Stimulated activated CD4-positive, alpha-beta T cell treated with anti-CD3 and anti-CD28 coated beads, Interleukin-15, amount 100 ng/mL, for 48 hours (primary cell): Measurements from ENCODE around the gene PABPN1.

ENCODE experiments used
- DNase-seq, 2 donors: peaks; one replicate each; pipeline ENCODE4 v3.0.0-alpha.2; 2020; ENCODE audit warnings: low read depth in 2 of 2

PABPN1 gene

DNA sequence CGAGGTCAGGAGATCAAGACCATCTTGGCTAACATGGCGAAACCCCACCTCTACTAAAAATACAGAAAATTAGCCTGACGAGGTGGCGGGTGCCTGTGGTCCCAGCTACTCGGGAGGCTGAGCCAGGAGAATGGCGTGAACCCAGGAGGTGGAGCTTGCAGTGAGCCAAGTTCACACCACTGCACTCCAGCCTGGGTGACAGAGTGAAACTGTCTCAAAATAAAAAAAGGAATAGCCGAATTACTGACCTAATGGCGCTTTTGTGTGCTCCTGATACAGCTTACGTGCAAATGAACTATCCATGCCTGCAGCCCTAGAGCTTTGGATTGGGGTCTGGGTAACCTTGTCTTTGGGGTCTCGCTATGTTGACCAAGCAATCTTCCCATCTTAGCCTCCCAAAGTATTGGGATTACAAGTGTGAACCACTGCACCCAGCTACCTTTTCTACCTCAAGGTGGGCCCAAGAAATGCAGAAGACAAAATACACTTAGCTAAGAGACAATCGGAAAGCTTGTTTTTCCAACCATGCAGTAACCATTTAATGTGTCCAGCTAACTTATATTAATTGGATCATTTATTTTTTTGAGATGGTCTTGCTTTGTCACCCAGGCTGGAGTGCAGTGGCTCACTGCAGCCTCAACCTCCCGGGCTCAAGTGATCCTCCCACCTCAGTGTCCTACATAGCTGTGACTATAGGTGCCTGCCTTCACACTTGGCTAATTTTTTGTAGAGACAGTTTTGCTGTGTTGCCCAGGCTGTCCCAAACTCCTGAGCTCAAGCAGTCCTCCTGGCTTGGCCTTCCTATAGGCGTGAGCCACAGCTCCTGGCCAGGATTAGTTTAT is 5.5 kb downstream of the PABPN1 start:
- no peak for DNase-seq

DNA sequence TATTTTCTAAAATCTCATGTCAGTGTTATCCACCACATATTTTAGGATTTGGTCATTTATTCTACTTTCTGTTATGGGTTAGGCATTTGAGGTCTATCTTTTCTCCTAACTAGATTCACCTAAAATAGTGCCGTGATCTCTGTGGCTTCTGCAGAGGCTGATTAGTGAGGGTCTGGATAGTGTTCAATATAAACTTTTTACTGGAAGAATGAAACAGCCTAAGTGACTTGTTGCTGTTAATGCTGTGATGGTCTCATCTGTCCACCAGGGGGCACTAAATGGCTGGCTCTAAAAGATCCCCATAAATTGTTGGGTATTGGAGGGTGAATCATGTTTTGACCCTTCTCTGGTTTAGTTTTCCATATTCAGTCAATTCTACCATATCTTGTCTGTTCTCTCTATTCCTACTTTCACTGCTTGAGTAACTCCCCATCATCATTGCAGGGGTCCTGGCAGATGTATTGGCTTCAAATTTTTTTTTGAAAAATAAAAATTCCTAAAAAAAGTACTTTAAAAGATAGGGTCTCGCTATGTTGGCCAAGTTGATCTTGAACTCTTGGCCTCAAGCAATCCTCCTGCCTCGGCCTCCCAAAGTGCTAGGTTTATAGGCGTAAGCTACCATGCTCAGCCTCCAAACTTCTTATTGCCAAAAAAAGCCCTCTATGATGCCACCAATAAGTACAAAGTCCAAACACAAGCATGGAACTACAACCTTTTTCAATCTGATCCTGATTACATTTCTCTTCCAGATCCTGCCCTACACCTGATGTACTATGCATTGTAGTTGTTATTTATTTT is 6.9 kb downstream of the PABPN1 start:
- DNase-seq, result peak; percentile 49 to 61

DNA sequence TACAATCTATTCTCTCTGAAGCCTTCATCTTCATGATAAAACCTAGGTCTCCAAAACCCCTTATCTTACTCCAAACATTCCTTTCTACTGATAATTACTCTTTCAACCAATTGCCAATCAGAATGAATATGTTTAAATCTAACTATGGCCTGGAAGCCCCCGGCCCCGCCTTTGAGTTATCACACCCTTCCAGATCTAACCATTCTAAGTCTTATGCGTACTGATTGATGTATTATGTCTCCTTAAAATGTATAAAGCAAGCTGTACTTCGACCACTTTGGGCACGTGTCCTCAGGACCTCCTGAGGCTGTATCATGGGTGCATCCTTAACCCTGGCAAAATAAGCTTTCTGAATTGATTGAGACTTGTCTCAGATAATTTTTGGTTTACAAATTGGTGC is 14.4 kb downstream of the PABPN1 start:
- DNase-seq, result no peak

DNA sequence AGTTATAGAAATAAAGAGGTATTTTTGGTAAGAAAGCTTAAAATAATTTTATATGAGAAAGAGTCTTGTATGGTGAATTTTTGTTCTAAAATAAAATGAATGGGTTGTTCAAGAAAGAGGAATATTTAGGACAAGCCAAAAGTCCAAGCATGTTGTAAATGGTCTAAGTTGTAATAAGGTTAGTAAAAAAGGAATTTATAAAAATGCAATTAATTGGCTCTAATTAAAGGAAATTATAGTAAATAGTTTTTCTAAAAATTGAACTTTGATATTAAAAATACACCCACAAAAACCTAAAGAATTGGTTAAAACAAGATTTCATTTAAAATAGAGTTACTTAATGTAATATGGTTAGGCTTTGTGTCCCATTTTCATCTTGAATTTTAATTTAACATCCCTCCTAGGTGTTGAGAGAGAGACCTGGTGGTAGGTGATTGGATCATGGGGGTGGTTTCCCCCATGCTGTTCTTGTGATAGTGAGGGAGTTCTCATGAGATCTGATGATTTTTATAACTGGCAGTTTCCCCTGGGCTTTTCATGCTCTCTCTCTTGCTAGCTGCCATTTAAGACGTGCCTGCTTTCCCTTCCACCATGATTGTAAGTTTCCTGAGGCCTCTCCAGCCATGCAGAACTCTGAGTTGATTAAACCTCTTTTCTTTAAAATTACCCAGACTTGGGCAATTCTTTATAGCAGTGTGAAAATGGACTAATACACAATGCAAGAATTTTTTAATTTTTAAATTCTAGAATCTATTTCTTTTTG is 18.4 kb downstream of the PABPN1 start:
- DNase-seq, result no peak

DNA sequence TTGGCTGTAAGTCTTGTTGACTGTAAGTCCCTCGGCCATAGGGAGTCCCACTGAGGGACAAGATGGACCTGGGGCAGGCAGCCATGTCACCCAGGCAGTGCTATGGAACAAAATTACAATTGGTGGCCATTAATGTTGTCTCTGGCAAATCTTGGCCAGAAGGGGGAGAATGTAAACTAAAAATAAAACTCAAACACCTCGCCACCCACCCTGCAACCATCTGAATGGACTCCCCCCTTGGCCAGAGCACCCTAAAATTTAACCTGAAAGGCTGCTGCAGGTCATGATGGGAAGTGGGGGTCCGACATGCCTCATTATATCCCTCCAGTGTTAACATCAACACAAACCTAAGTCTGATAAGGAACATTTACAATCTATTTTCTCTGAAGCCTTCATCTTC is 23.2 kb downstream of the PABPN1 start:
- no peak for DNase-seq

DNA sequence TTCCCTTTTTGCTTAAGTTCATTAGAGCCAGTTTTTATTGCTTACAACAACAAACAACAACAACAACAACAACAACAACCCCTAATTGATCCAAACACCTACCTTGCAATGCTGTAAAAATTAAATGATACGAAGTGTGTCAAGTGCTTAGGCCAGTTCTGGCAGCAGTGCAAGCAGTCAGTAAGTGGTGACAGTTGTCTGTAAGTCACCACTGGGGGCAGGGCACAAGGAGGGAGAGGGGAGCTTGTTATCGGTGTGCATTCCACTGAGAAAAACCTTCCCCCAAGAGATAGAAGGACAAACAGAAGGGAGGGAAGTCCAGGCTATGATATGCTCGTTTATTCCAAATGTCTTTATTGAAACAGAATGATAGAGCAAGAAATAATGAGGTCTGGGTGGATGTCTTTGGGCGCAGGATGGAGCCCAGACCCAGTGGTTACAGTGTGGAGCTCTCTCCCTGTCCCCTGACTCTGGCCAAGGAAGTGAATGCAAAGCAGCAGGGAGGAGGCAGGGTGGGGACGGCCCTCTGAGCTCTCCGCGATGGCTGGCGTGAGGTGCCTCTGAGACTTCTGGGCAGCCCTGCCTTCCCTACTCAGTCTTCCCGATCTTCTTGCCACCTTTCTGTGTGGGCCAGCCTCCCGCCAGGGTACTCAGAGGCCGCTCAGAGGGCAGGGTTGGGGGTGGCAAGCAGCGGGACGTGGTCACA is 24.9 kb downstream of the PABPN1 start:
- no peak for DNase-seq

DNA sequence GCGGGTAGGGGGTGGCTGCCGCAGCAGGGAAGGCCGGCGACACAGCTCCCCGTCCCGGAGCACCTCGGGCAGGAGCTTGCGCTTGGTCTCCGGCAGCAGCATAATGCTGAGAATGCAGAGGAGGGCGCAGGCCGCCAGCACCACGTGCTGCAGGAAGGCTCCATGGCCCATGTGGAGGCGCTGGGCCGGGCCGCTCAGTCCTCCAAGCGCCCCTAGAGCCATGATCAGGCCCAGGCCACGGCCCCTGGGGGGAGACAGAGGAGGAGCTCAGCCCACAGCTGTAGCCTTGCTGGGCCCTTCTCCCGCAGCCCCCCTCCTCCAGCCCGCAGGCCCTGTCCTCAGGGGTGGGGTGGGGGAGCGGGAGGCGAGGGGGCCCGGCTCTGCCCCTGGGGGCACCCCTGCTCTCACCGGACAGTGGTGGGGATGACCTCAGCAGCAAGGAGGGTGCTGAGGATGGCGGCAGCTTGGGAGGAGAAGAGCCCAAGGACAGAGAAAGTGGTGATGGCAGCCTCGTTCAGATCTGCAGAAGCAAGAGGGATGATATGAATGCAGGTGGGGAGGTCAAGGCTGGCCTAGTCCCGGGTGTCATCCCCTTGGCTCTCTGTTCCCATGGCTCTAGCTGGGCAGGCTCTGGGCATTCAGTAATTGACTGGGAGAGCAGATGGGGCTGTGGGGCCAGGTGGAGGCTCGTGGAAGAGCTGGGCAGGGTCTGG is 25.6 kb downstream of the PABPN1 start:
- no peak for DNase-seq

DNA sequence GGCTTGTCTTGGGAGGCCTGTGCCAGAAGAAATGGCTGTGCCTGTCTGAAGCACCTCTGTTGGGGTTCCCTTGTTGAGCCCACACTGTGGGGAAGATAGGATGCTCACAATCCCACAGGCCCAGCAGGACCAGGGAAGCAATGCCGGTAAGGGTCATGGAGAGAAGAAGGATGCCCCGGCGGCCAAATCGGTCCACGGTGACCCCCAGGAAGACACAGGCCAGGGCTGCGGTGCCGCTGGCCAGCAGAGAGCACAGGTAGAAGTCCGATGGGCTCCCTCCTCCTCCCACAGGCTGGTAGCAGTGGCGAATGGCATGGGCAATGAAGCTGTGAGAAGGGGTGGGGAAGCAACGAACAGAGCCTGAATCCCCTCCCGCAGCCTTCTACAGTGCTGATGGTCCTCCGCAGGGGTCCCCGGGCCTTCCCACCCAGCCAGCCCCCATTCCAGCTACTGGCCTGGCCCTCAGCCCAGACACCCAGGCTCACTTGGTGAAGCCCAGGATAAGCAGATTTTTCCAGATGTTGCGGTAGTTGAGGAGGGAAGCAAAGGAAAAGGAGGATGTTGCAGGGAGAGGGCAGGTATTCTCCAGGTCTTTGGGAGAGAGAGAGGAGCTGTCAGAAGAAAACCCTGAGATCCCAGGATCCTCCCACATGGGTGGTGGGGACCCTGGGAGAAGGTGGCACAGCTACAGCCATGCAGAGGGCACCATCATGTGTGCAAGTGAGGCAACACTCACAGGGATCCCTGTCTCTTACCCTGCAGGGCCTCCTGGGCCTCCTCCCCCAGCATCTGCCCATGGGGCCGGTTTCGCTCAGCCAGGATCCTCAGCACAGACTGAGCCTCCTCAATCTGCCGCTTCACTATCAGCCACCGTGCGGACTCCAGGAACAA is 26.4 kb downstream of the PABPN1 start:
- no peak for DNase-seq

DNA sequence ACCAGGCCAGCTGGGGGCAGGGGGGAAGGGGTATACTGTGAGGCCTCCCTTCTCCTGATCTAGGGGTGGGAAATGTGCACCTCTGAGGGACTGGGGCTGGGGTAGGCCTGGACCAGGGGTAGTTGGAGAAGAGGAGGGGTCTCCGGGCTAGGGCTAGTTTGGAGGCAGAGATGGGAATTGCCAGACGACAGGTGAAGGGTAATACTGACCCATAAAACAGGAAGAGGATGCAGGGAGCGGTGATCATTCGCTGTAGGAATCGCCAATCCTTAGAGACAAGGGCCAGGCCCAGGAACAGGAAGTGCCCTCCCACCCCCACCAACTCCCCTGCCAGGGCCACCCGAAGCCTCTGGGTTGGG is 27.0 kb downstream of the PABPN1 start:
- DNase-seq, result no peak

DNA sequence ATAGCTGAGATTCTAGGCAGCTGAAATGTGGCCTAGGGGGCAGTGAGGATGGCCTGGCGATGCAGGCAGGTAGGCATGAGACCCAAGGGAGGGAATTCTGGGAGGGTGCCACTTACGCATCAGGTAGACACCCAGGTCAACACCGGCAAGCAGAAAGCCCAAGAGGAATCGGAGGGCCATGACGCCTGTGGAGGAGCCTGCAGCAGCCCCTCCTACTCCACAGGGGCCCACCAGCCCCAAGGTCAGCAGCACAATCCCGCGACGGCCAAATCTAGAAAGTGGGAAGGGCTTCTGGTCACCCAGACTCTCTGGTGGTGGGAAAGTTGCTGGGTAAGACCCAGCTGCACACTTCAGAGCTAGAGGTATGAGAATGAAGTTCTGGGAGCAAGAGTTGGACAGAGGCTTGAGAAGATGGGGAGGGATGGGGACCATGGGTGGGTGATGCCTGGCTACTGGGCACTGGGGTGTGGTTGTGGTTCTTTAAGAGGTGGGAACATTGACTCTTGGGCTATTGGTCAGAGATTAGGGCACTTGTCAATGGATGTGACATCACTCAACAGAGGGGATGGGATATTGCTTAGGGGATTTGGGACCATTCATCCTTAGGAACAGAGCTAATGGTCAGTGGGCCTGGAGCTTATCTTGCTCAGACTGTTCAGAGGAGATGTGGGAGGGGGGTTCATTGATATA is 28.0 kb downstream of the PABPN1 start:
- no peak for DNase-seq

DNA sequence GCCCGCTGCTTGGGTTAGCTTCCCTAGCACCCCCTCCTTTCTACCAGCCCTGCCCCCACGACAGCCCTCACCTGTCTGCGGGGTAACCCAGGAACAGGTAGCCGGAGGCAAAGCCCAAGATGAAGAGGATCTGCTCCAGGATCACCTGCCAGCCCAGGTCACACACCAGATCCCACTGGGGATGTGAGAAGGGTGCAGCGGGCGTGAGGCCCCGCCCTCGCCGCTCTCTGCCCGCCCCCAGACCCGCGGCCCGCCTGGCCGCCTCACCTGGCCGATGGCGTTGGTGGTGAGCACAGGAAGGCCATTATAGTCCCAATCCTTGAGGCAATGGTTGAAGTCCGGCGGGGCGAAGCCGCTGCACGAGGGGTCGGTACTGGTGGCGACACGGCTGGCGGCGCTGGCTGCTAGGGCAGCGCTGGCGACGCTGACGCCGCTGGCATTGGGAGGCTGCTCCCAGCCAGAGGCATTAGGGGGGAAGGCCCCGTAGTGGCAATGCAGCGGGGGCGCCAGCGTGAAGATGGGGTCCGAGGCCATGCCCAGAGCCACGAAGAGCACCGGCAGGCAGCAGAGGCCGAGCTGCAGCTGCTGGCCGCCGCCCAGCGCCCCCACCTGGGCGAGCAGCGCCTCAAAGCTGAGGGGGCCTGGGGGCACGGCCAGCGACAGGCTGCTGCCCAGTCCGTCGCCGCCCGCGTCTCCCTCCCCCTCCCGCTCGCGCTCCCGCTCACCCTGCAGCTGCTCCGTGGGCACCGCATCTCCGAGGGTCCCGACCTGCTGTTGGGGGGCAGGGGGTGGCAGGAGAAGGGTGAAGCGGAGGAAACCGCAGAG is 30.6 kb downstream of the PABPN1 start:
- no peak for DNase-seq

DNA sequence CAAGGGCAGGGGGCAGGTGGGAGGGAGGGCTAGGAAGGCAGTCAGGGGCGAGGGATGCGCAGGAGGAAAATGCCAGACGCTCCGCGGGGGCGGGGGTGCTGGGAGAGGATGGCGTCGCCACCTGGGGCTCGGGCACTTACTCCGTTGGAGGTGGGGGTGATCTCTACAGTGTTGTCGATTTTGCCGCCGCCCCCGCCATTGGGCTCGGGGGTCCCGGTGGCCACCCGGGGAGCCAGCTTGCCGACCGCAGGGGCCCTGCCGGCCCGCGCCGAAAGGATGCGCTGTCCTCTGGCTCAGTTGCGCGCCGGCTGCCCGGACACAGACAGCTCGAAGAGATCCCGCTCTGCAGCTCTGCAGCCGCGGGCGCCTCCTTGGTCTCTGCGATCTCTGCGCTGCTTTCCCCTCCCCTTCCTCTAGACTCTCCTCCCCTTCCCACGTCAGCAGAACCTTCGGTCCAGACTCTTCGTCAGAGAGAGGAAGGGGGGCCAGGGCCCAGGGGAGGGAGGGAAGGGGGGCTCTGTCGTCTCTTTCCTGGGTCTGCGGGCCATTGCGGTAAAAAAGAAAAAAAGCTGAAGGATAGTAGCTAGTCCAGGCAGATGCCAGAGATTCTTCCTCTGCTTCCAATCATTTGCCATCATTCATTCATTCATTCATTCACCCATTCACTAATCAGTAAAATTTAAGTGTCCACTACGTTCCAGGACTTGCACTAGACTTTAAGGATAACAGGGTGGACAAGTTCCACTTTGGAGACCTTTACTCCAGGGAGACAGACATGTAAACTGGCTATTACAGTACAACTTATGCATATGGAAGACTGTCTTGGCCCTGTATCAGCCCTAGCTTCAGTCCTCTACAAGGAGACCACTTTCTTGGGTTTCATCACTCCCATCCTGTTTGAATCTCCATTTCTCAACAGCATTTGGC is 31.5 kb downstream of the PABPN1 start, which contains the start of gene SLC22A17:
TSS of gene SLC22A17 (minus strand) at position 382 of the 927 bp plus-strand sequence.
- DNase-seq, result peak; percentile 27 to 41

DNA sequence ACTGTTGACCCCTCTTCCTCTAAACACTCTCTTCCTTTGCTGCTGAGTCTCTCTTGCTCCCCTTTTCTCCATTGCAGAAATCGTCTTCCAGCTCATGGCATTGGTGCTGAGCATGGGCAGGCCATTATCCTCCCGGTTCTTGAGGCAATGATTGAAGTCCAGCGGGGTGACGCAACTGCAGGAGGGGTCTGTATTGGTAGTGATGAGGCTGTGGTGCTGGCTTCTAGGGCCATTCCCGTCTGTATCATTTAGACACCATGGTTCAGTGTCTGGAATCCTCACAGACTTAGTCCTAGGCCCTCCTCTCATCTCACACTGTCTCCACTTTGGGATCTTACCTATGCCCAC is 32.1 kb downstream of the PABPN1 start:
- no peak for DNase-seq

DNA sequence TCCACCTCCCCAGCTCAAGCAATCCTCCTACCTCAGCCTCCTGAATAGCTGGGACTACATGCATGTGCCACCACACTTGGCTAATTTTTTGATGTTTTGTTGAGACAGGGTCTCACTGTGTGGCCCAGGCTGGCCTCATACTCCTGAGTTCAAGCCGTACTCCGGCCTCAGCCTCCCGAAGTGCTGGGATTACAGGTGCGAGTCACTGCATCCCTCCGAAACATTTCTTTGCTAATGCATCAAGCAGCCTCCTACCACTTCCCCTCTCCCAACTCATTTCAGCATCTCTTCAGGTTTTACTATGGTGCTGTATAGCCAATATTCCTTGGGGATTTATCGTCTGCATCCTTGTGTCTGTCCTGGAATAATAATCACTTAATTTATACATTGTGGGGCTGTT is 33.7 kb downstream of the PABPN1 start:
- DNase-seq, result no peak

DNA sequence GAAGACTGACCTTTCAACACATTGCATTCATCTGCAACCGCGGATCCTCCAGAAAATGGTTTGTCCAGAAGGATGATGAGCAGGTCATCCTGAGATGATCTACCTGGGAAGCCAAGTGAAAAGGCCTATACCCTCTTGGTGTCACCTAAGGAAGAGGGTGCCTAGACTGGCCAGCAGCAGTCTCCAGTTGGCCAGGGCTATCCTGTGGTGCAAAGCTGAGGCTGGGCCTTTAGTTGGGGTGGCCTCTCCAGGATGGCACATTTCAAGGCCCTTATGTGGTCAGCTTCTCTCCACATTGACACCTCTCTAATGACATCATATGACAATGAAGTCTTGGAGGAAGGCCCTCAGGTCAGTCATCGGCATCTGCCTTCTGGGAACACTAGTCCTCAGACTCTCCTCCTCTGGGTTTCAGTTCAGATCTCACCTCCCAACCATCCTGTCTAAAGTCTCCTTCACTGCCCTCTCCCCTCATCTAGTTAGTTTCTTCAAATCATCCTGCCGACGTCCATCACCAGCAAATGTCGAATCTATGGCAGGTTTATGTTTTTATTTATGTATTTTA is 34.7 kb downstream of the PABPN1 start:
- DNase-seq, result no peak

DNA sequence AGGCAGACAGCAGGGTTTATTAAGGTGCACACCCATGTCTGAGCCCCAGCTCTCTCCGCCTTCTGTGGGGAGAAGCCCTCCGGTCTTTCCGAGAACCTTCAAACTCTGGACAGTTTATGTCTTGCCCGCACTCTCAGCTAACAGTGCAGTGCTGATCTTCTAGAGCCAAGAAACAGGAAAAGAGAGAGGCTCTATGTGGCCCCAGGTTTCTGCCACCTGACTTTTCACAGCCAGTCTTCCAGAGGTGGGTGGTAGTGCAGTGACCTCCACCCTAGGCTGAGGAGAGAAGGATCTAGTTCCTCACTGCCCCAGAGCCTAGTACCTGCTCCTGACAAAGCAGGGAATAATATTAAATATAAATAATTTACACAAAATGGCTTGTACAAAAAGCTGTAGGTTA is 35.4 kb downstream of the PABPN1 start:
- DNase-seq, result no peak

DNA sequence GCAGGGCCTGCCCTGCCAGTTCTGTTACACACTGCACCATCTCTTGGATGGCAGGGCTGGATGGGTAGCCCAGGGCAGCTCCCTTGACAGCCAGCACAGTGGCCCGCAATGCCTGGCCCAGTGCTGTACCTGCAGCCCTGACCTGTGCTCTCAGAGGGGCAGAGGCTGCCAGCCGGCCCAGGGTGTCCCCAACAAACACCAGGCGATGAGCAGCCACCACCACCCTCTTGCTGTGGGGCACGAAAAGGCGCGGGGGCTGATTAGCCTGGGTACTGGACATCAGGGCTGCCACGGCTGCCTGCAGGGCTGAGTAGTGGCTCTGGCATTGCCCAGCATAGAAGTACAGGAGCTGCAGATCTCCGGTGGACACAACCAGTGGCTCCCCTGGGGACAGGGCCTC is 36.0 kb downstream of the PABPN1 start:
- no peak for DNase-seq
